ENCODE measurements around the gene PPAN.
A peak's percentile ranks its signal among the peaks of the same experiment; 100 is the strongest.

The PPAN gene

DNA sequence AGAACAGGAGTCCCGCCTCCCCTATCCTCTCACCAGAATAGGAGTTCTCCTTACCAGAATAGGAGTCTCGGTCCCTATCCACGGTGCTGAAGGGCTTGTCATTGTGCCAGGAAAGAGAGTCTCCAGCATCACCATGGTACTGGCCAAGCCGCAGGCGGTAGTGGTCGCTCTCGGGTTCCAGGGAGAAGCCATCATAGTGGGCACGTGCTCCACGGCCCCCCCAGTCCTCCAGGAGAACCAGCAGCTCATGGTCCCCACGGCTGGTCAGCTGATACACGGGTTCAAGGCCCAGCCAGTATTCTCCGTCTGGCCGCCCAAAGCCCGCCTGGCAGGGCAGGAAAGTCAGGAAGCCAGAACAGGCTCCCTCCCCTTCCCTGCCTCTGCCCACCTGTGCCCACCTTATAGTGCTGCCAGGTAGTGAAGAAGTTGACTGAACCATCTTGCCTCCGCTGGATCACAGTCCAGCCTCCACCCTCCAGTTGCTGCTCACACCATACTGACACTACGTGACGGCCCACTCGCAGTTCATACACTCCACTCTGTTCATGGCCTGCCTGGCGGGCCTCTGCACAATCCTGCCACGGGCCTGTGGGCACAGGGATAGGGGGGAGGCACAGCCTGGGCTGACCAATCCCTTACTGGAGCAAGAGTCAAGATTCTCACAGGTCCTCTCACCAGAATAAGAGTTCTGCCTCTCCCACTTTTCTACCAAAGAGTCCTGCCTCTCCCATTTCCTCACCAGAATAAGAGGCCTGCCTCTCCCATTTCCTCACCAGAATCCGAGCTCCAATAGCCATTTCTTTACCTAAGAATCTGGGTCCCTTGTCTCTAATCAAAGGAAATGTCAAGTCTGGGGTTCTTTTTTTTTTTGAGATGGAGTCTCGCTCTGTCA, 12.6 kb upstream of the PPAN start:
- no peak for DNase-seq

DNA sequence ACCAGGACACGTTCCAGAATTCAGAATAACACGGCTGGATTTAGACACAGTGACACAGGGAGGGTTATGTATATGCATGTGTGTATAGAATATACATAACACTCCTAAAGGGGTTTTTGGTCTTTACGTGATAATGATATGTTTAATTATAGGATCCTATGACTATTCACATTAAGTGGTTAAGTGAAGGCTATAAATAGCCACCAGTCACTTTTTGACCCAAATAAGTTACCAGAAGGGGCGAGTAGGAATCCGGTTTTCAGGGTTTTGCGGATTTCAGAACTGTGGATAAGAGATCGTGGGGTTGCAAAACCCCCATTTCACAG, 10.6 kb upstream of the PPAN start:
- DNase-seq: no peak

- DNase-seq: peak; percentile 96
Observed at GRCh38 chr19:10095948-10096614, 10.1 kb upstream of the PPAN start.

GRCh38 chr19:10096615-10096963, 9.6 kb upstream of the PPAN start:
- DNase-seq: no peak

- DNase-seq: no peak
Observed at GRCh38 chr19:10100163-10100785, 5.9 kb upstream of the PPAN start.

GRCh38 chr19:10102787-10103236, 3.4 kb upstream of the PPAN start:
- no peak for DNase-seq

DNA sequence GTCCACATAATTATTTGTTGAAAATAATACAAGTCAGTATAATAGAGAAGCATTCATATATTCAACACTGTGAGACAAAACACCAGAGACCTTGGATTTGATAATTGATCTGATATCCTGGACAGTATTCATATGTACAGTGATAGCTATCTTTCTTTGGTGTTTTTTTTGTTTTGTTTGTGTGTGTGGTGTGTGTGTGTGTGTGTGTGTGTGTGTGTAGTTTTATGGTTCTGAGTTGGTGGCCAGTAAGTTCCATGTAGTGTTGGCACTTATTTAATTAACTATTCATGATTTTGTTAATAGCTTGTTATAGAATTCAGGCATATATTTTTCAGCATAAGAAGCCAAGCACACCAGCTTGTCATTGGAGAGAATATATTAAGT, 2.0 kb upstream of the PPAN start:
- DNase-seq: no peak

DNA sequence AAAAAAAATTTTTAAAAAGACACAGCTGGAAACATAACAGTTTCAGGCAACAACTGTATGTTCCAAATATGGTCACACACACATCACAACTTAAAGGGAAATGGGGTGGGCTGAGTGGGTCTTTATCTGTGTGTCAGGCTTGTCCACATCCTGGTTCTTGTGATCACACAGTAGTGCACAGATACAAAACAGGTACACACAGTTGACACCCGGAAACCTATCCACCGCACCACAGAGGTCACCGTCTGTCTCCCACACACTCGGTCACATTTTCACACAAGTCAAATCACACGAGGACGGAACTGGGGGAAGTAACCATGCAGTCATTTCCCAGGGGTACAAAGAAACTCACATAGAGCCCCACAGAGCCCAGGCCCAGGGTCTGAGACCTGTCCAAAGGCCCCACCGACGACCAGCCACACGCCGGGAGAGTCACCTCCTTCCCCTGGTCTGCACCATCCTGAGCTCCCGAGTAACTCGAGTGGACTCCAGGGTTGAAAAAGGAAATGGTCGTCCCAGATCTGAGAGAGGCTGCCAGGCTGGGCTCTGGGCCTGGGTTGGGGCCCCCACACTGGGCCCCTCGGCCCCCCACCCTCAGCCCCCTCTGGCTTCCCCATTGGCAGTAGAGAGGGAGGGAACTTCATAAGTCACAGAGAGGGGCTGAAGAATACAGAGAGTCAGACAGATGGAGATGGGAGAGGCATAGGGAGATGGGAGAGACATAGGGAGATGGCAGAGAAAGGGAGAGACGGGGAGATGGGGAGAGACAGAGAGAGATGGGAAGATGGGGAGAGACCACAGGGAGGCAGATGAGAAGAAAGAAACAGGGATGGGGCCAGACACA, 1.3 kb upstream of the PPAN start:
- DNase-seq: peak; percentile 90

GRCh38 chr19:10105509-10106099, 558 bp upstream of the PPAN start:
- DNase-seq: peak; percentile 76

DNA sequence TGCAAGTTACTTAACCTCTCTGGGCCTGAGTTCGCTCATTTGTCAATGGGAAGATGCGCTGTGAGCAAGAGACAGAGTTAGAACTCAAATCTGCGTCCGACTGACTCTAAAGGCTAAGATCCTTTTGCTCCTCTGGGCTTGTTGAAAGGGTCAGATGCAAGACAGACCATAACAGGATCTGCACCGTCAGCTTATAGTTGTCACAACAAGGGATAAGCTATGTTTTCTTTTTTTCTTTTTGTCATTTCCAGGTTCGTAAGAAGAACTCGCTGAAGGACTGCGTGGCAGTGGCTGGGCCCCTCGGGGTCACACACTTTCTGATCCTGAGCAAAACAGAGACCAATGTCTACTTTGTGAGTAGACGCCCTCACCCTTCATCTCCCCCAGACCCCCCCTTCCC, 1.1 kb downstream of the PPAN start:
- no peak for DNase-seq

DNA sequence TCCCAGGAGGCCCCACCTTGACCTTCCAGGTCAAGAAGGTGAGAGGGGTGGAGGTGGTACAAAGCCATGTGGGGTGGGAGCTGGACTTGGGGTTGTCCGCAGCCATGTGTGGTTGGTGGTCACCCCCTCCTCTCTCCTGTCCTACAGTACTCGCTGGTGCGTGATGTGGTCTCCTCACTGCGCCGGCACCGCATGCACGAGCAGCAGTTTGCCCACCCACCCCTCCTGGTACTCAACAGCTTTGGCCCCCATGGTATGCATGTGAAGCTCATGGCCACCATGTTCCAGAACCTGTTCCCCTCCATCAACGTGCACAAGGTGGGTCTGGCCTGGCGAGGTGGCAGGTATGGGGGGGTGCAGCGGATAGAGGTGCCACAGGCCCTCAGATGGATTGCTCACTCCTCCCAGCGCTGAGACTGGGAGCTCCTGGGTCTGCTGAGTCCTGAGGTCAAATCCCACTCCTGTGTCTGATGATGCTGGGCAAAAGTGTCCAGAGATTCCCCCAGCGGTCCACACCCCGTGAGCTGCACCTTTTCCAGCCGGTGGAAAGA, 1.7 kb downstream of the PPAN start:
- no peak for DNase-seq

- DNase-seq: no peak
Observed at GRCh38 chr19:10109528-10109927, 3.4 kb downstream of the PPAN start.

GRCh38 chr19:10110076-10110971, 4.2 kb downstream of the PPAN start:
- no peak for DNase-seq

- no peak for DNase-seq
Observed at GRCh38 chr19:10110972-10111317, 4.8 kb downstream of the PPAN start.

DNA sequence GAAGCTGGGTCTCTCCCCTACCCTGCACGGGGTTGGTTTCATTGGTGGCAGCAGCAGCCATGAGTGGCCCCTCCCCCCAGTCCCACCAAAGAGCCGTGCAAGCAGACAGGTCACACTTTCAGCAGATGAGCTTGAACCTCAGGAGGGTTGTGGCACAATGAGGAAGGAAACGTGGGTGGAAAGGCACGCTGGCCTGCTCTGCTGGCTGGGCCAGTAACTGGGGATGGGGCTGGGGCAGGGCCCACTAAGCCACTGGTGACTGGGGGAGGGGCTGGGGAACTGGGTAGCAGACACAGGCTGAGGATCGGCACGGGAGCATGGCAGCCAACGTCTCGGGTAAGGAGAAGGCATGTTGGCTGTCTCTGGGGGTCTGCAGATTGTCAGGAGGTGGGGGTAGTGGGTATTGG, 5.2 kb downstream of the PPAN start, which contains the start of gene P2RY11:
TSS of gene P2RY11 (plus strand) at position 289 of the 407 bp plus-strand sequence. CDS start at position 318, 29 bp downstream.
- peak; percentile 78 for DNase-seq

DNA sequence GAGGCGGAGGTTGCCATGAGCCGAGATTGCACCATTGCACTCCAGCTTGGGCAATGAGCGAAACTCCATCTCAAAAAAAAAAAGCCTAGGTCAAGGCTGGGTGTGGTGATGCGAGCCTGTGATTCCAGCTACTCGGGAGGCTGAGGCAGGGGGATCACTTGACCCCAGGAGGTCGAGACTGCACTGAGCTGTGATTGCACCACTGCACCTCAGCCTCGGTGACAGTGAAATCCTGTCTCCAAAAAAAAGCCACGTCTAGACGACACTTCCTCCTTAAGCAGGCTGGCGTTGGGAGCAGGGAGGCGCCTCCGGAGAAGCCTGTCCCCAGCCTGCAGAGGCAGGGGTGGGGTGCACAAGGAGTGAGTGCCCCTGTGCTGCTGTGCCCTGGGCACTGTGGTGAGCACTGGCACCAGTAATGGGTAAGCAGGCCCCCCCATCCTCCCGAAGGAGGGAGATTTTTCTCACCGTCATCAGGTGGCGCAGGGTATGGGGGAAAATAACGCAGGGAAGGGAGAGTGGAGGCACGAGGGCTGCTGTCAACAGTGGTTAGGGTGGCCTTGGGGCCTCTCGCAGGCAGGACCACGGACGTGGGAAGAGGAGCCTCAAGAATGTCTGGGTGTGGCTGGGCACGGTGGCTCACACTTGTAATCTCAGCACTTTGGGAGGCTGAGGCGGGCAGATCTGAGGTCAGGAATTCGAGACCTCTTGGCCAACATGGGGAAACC, 6.0 kb downstream of the PPAN start:
- peak; percentile 80 for DNase-seq

- DNase-seq: peak; percentile 83
Observed at GRCh38 chr19:10112895-10113591, 6.9 kb downstream of the PPAN start.

GRCh38 chr19:10113592-10113963, 7.4 kb downstream of the PPAN start:
- peak; percentile 42 for DNase-seq

- no peak for DNase-seq
Observed at GRCh38 chr19:10113964-10114650, 7.9 kb downstream of the PPAN start.
